Measurements from ENCODE around the gene ZBTB17.
"Not testable (repeated sequence)": the region's sequence is repeated elsewhere in the genome, so short reads cannot be mapped to it uniquely, and the experiment has no call there.

ZBTB17 gene

DNA sequence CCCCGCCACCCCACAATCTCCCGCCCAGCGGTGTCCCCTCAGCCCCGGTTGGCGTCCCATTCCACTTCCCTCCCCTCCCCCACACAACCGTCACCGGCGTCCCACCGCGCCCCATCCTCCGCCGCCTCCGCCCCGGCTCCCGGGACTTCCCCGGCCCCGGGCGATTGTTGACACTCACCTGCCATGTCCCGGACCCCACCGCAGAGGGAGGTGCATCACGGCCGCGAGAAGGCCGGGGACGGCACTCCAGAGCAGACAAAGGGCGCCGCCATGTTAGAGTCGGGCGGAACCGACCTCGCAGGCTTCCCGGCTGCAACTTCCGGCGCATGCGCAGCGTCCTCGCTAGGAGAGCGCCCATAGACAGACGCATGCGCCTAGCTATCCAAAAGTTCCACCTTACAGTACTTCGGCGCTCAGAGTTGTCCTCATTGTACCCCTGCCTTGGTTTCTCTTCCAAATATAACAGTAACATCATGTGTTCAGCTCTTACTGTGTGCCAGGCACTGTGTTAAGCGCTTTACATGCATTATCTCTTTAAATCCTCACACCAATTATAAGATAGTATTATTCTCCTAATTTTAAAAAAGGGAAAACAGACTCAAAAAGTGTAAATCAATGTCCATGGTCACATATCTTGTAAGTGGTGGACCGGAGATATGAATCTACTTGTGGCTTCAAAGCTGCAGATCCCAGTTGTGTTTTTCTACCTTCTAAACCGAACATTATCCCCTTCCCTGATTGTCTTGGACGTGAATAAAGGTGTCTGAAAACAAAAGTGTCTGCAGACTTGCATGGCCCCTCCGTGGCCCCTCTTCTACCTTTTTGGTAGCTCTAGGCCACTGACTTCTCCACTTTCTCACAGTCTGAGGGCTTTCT is at the start of gene ZBTB17:
TSS of gene ZBTB17 (minus strand) at position 297 of the 876 bp plus-strand sequence. CDS start 27,606 bp downstream, outside the sequence.
- DNase-seq: peak; percentile 94

DNA sequence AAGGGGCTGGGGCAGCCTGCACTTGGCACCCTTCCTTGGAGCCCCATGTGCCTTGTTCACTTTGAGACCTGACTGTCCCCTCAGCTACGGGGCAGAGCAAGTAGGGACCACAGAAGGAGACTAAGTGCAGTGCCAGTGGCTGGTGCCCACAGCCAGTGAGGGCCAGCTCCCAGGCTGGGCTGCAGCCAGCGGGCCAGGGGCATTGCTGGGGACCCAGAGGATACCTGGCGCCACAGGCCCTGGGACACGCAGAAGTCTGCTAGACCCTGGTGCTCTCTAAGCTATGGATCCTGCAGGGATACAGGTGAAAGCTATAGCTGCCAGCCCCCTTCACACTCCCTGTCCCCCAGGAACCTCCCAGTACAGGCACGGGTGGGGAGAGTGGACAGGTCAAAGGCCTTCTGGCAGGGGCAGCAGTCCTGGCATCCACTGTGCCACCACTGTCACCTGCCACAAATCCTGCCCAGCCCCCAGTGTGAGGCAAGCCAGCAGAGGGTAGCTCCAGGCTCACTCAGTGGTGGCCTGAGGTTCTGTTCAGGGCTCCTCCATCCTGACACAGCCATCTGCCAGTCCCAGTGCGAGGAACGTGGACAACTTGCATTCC is 47.3 kb upstream of the ZBTB17 start:
- DNase-seq: no peak

GRCh38 chr1:16022393-16022792 is 46.5 kb upstream of the ZBTB17 start:
- DNase-seq: no peak

- no peak for DNase-seq
These were observed 45.8 kb upstream of the ZBTB17 start, which contains the start of gene CLCNKA for GRCh38 chr1:16021681-16022080. Gene CLCNKA (plus strand): TSS chr1:16022036. CDS start chr1:16022620, 584 bp downstream.

- DNase-seq: not testable (repeated sequence)
These were observed 45.0 kb upstream of the ZBTB17 start for GRCh38 chr1:16020878-16021277.

GRCh38 chr1:16020325-16020724 is 44.4 kb upstream of the ZBTB17 start:
- no peak for DNase-seq

GRCh38 chr1:16019644-16020277 is 43.9 kb upstream of the ZBTB17 start:
- DNase-seq: no peak

DNA sequence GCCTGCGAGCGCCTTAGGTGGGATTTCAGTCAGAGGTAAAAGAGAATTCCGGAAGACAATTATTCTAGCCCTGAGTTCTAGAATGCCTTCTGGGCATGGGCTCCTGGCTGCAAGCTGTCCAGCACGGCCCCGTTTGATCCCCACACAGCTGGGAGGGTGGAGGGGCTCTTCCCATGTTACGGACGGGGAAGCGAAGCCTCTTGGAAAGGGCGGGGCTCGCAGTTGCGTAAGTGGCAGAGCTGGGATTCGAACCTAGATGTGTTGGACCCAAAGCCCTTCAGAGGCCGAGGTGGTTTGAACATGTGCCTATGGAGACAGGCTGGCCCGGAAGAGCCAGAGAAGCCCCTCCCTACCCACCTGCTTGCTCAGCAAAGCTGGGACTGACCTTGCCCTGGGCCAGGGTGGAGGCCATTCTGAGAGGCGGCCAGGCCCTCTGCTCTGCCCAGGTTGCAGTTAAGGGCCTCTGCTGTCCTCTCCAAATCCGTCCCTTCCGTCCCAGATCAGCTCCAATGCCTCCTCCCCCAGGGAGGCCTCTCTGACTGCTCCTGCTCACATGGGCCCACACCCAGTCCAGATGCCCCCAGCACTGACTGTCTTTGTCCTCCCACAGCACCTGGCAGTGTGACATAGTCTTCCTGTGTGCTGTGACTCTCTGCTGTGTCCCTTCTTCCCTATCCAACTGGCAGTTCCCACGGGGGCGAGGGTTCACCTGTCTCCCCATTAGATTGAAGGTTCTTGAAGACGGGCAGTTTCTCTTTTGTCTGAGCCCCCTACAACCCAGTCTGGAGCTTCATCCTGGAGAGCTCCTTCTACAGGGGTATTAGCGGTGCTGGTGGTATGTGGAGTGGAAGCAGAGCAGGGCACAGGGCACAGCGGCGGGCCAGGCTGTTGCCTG is 43.1 kb upstream of the ZBTB17 start:
- DNase-seq: no peak

DNA sequence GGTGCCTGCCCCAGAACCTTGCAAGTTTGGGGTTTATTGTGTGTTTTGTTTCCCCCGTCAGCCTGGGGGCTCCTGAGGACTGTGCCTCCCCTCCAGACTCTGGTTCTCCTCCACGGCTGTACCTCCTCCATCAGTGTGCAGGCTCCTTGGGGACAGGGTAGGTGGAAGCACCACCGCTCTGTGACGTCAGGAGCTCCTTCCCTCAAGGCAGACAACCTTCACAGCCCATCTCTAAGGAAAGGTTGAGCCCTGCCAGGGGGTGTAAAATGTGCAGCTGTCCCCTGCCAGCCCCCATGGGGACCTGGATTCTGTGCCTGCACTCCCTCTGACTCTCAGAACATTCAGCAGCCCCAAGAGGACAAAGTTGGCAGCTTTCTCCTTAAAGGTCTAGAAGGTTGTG is 42.4 kb upstream of the ZBTB17 start:
- DNase-seq: no peak

DNA sequence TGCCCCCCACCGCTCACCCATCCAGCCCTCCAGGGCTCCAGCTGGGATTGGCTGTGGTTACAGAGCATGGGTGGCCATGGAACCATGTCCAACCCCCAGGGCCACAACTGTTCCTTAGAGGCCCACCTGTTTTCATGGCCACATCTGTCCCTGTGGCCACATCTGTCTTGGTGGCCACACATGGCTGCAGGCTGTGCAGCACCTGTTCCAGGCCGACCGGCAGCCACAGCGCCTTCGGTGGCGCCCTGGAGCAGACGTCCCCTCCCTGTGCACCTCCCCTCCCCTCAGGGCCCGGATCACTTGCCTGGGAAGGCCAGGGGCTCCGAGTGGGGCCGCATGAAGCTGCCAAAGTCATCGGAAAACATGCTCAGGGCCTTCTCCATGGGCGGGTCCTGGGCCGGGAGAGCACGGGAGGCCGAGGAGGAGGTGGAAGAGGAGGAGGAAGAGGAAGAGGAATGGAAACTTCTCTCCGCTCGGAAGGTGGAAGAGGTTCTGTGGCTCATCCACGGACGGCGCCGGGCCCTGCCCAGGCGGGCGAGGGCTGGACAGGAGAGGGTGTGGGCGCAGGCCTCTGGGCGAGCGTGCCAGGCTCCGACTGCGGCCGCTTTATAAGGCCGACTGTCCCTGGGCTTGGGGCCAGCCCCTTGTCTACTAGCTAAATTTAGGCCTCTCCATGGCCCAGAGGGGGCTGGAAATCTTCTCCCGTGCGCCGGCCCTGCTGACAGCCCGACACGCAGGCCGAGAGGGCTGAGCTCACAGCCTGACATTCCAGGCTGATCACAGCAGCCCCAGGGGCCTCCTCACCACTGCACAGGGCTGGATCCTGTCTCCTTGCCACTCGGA is 41.8 kb upstream of the ZBTB17 start, which contains the start of gene HSPB7:
TSS of gene HSPB7 (minus strand) at position 583 of the 843 bp plus-strand sequence. CDS start at position 503, 80 bp downstream.
- no peak for DNase-seq

GRCh38 chr1:16017076-16017460 is 41.2 kb upstream of the ZBTB17 start:
- DNase-seq: no peak

- DNase-seq: no peak
These were observed 40.3 kb upstream of the ZBTB17 start for GRCh38 chr1:16015960-16016901.

- DNase-seq: no peak
These were observed 39.6 kb upstream of the ZBTB17 start for GRCh38 chr1:16015491-16015890.

- peak; percentile 41 for DNase-seq
These were observed 38.9 kb upstream of the ZBTB17 start for GRCh38 chr1:16014509-16015482.

GRCh38 chr1:16013908-16014258 is 38.0 kb upstream of the ZBTB17 start:
- no peak for DNase-seq

- DNase-seq: peak; percentile 56
These were observed 37.5 kb upstream of the ZBTB17 start for GRCh38 chr1:16013220-16013907.

GRCh38 chr1:16012590-16013219 is 36.8 kb upstream of the ZBTB17 start:
- DNase-seq: peak; percentile 54
